Amygdala (tissue), 56 donors: ENCODE results near the gene EVX2.
A peak's percentile ranks its signal among the peaks of the same experiment; 100 is the strongest.

Source experiments
- DNase-seq, 56 donors: peaks; one replicate each; lab custom pipeline; 2025; lab: John Stamatoyannopoulos, UW

EVX2 gene

DNA sequence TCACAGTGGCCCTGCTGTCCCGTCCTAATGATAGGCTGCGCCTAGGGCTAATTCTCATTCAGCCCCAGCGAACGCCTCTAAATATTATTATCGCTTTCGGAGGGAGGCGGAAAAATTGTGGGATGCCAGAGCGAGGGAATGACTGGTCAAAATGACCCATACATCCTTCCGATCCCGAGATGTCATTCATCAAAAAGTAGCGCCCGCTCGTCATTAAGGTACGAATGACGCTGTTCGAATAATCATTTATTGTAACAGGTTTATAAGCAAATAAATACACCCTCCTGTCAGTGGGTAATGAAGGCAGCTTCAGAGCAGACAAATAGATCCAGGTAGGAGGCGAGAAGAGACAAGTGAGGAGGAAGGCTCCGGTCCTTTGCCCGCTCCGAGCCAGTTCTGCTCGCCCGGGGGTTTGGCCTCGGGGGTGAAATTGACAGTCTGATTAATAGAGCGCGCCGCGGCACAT, at the start of gene EVX2:
EVX2 (minus strand) TSS at position 167 of the 466 bp plus-strand sequence. CDS start 186 bp downstream, outside the sequence.
- no peak for DNase-seq

DNA sequence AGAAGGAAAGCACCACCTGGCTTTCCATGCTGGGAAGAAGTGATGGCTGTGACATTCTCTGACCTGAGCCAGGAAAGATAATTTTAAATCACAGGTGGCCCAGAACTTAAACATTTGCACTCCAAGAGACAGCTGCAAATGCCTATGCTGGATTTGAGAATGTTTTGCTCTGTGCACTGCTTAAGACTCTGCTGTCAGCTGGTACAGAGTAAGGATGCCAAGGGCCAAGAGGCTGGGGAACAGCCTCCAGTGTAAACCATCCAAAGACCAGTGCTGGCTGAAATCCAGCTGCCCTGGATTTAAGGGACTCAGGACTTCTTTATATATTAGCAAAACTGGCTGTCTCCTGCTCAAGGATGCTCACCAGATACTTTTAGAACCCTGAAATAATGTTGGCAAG, 49.6 kb upstream of the EVX2 start:
- no peak for DNase-seq

DNA sequence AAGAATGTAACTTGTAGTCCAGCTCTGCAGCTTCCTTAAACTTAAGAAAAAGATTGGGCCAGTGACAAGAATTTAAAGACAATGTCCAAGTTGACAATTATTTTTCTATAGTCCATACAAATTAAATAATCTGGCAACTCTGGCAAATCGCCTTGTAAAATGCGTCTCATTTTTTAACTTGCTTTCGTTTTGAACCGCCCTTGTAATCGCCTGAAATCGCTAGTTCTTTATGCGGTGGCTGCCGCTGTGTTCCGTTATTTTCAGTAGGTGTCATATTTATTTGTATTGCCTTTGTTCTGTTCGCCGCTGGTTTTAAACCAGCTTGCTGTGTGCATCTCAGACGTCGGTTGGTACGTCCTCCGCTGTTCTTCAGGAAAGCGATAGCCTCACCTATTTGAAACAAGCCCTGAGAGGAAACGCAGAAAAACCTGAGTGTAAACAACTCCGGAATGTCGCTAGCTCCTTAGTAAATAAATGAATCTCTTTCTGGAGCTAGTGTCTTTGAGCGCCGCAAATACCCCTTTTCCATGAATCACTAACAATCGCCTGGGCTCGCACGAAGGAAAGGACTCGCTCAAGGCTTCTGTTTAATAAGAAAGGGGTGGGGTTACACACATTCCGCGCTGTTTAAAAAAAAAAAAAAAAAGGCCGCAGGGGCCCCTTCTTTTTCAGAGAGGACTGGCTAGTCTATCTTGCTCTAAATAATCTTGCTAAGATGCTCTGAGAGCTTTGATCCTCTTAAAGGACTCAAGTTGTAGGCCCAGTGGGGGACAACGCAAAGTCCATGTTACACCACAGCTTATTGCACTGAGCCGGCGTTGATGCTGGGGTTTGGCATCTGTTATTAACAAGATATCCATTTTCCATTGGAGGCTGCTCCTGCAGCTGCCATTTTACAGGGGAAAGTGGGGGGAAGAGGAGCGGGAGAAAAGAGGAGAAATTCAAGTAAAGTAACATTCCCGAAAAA, 48.7 kb upstream of the EVX2 start:
- DNase-seq, result no peak

DNA sequence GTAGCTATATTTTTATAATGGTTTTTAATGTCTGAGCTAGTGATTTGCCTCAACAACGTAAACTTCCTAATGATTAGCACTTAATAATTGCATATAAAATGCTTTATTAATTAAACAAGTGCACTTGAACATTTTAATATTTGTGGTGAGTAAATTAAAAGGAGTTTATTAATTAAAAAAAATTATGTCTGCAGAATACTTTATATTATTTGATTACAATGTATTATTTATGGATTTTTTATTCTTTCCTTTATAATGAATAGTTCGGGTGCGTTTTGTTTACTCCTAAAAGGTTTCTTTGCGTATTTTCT, 48.0 kb upstream of the EVX2 start:
- no peak for DNase-seq

DNA sequence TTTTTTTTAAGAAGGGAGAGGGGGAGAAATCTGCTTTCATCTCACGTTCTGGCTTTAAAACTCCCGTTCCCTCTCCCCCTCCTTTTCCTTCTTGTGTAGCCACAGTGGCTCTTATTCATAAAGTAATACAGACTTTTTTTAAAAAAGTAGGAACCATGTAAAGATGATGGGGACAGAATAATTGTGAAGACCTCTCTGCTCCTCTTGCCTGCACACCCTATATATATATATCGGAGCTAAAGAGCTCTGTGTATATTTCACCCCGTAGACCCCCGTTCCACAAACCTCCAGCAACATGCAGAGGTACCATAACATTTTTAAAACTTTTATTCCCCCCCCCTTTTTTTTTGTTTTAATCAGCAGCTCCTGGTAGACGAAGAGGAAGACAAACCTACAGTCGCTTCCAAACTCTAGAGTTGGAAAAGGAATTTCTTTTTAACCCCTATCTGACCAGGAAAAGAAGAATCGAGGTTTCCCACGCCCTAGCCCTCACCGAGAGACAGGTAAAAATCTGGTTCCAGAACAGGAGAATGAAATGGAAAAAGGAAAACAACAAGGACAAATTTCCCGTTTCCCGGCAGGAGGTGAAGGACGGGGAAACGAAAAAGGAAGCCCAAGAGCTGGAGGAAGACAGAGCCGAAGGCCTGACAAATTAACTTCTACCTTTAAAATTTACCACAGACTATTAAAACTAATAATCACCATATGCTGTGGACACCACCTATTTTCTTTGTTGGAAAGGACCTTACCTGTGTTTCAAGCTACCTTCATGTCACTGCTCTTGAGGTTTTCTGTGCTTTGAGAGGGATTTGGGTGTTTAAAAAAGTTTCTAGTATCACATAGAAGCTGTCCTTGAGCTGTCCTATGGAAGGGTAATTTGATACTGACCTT, 47.4 kb upstream of the EVX2 start:
- no peak for DNase-seq

DNA sequence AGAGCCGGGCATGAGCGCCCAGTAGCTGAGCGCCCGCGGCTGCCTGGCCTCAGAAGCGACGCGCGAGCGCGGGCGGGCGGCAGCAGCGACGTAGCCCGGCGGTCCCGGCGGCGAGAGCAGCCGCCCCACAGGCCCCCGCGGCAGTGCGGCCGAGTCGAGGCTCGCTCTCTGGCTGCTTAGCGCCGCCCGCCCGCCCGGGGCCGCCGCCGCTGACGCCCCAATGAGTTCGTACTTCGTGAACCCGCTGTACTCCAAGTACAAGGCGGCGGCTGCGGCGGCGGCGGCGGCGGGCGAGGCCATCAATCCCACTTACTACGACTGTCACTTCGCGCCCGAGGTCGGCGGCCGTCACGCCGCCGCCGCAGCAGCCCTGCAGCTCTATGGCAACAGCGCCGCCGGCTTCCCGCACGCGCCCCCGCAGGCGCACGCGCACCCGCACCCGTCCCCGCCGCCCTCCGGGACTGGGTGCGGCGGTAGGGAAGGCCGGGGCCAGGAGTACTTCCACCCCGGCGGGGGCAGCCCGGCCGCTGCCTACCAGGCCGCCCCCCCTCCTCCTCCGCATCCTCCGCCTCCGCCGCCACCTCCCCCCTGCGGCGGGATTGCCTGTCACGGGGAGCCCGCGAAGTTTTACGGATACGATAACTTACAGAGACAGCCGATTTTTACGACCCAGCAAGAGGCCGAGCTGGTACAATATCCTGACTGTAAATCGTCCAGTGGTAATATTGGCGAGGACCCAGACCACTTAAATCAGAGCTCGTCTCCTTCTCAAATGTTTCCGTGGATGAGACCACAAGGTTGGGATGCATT, 46.6 kb upstream of the EVX2 start:
- no peak for DNase-seq

DNA sequence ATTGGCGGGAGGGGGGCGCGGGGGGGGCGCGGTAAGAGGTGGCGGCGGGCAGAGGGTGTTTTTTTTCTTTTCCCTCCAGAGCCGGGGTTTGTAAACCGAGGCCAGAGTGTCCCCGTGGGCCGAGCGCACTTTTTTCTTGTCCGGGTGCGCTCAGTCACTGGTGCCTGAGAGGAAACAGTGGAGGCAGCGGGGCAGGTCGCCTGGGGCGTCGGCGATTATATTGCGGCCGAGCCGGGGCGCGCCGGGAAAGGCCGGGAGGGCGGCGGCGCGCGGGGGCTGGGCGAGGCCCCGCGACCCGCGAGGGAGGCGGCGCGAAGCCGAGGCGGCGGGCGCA, 46.0 kb upstream of the EVX2 start:
- no peak for DNase-seq

DNA sequence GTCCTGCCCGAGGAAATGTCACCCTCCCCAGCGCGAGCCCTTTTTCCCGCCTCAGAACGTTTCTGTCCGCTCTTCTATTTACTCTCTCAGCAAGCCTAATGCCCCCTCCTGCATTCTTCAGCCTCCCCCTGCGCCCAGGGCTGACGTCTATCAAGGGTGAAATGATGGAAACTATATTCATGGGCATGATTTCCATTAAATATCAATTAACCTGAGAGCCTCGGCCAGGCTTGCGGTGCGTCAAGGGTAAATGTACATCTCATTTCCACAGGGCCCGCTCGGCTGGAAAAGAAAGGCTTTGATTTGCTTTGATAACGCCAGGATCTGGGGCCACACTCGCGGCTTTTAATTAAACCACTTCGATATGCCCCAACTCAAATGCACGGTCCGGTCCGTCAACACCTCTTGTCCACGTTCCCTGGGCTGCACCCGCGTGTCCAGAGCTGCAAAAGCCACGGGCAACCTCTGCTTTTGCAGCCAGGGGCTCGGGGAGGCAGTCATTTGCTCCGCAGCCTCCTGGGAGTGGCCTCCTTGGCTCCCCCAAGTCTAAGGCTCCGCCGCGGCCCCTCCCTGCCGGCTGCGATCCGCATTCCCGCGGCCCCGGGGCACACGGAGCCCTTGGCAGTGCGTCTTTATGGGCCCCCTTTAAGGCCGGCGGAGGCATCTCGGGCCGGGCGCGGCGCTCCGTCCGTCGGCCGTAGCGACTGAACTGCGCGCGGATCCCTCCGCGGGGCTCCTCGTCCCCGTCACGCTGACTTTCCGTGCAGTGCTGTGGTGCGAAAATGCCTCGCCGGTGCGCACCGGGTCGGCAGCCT, 45.4 kb upstream of the EVX2 start, which contains the start of gene HOXD8:
HOXD8 (plus strand) TSS at position 724 of the 815 bp plus-strand sequence. CDS start 662 bp downstream, outside the sequence.
- DNase-seq, result no peak

DNA sequence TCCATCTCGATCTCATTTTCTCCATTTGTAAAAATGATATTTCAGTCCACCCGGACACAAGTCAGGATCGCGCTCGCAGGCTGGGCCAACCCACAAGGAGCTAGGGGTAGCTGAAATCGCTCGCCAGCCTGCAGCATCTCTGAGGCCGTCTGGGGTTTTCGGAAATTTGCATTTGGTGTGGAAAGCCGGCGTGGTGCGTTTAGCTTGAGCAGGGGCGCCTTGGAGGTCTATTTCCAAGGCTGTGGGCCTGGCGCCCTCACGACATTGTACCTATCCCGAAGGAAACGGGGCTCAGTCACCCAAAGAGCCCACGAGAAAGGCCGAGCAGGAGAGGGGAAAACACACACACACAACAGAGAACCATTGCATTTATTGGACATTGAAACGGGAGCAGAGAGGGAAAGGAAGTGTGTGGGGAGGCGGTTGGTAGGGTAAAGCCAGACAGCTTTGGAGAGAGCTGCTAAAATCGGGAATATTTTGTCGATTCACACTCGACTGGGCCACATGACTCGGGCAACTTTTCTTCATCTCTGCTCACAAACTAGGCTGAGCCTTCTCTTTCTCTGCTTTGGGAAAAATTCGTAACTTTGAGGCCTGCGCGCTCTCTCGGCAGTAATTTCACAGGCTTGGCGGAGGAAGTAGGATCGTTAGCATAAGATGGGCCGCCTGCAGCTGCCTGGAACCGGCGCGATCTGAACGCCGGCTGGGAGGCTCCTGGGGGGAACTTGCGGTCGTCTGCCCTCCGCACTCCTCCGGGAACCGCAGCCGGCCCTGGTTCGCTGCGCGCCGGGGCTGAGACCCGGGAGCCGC, 44.6 kb upstream of the EVX2 start:
- DNase-seq, result no peak

DNA sequence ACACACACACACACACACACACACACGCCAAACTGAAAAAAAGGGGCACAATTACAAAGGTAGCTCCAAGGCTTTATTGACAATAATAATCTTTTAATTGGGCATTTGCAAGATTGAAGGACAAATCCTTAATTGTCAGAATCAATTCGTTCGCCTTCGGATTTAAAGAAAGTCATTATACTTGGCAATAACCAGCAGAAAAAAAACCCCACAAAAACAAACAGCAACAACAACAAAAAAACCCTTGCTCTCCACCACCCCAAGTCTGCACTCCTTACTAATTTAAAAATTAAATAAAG, 44.0 kb upstream of the EVX2 start:
- no peak for DNase-seq

DNA sequence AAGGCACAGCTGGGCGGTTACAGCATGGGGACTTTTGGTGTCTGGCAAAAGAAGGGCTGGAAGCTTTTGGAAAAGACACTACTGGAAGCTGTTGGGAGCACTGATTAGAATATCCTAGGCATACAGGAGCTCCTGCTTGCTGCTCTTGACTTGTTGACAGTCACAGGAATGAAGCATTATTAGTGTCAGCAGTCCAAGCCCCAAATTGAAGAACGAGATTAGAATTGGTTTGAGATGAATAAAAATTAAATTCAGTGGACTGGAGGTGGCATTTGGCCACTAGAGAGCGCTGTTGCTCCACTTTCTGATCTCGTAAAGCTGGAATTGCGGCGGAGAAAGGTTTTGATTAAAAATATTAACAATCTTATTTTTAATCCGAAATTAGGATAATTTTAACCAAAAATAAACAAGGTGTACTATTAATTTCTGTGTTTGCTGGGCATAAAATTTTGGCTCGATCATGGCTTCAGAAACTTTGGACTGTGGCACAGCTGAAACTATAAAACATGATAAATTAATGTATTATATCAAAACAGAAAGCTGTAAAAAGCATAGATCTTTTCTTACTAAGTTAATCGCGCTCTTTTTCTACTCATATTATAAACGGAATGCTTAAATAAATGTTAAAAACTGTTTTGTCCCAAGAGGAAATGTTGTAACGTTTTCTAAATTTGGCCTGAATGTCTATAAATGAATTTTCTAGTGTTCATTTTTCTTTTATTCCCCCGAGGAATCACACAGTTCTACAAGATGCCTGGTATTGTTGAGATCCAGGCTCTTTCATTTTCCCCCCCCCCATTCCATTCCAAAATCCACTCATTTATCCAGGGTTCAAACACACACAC, 43.4 kb upstream of the EVX2 start:
- DNase-seq, result peak in 39 of 56 donors; percentile 1 to 84 (median 19)

DNA sequence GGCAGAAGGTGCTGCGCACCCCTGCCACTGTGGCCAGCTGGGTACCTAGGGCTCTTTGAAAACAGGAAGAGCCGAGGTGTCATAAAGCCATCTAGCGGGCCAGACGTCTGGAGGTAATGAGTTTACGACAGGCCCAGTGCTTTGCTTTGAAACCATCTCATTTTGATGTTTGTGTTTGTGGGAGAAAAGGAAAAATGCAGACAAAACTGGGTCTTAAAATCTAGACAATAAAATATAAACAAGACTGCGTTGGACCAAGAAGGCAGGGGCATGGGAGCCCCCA, 42.0 kb upstream of the EVX2 start:
- DNase-seq, result no peak

DNA sequence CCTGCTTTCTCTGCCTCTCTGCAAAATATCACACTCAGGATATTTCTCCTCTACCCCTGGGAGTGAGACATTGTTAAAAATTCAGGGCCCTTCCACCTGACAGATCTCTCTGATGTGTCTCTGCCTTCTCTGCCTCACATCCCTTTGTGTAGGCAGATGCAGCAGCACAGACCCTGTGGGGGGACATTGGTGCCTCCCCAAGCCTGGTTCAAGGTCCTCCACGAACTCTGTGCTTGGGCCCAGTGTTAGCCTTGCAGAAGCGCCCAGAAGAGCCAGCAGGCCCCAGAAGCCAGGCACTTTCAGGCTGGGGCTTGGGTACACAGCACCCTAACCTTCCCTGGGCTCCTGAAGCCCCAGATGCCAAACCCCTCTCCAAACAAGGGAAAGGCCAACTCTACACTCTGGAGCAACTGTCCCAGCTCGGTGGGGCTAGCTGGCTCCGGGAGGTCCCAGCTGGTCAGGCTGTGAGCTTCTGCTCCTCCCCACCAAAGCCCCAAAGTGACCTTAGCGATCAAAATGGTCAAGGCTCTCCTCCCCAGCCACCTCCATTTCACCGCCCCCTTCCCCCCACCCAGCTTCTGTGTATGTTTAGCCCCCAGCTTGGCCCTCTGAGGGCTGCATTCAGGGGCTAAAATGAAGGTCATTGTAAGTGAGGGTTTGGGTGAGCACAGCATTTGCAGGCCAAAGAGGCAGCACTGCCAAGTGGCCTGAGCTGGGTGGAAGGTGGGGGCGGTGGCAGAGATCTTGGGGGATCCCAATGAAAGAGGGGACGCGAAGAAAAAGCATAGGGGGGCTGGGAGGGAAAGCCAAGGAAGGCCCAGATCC, 41.4 kb upstream of the EVX2 start:
- no peak for DNase-seq

DNA sequence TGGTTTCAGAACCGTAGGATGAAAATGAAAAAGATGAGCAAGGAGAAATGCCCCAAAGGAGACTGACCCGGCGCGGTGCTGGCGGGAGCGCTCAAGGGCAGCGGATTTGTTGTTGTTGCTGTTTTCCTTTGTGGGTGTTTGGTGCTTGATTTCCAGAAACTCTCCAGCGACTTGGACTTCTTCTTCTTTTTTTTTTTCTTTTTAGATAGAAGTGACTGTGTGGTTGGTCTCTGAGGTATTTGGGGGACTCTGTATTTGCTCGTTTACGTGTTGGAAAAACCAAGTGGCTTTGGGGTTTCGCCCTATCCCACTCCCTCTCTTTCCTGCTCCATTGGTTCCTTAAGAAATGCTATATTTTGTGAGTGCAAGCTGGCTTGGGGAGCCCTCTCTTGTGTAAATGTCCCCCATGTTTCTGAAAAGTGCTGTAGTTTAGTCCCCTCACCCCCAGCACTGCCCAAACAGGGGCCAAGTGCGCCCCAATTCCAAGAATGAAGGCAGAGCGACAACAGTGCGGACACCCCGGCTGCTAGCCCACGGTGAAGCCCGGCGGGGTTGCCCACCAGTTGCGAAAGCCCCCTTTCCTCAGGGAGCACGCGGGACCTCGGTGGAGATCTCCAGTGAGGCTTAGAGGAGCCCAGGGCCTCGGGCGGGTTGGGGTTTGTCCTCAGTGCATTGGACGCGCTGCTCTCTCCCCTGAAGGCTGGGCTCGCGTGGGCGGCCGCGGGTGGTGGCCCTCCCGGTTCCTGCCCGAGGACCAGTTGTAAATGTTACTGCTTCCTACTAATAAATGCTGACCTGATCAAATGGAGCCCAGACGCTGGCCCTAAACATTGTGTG, 40.6 kb upstream of the EVX2 start:
- DNase-seq, result no peak

DNA sequence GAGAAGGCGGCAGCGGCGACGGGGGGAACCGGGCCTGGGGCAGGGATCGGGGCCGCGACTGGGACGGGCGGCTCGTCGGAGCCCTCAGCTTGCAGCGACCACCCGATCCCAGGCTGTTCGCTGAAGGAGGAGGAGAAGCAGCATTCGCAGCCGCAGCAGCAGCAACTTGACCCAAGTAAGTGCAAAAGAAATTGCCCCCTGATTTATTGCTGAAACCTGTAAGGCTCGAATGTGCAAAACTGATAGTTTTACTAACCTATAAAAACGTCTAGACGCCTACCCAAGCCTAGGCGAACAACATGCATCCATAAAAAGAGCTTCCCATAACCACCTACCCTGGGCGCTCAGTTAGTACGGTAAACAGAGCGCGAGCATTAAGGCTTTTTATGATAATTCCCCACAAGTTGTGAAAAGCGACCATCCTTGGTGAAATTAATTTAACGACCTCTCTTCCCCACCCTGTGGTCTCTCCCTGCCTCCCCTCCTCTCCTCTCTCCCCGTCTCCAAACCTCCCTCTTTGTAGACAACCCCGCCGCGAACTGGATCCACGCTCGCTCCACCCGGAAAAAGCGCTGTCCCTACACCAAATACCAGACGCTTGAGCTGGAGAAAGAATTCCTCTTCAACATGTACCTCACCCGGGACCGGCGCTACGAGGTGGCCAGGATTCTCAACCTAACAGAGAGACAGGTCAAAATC, 39.8 kb upstream of the EVX2 start:
- no peak for DNase-seq
